ENCODE results near the gene SYCN. TPM values are rescaled to one million over a fixed set of nuclear protein-coding genes. Genes with fewer than 3 reads are reported as not detected.

The SYCN gene
- total and polyA plus RNA-seq, 2 of the 13 experiments (the other 11 are each of a cell fraction or from before 2014, with no cell fraction given), result not detected

DNA sequence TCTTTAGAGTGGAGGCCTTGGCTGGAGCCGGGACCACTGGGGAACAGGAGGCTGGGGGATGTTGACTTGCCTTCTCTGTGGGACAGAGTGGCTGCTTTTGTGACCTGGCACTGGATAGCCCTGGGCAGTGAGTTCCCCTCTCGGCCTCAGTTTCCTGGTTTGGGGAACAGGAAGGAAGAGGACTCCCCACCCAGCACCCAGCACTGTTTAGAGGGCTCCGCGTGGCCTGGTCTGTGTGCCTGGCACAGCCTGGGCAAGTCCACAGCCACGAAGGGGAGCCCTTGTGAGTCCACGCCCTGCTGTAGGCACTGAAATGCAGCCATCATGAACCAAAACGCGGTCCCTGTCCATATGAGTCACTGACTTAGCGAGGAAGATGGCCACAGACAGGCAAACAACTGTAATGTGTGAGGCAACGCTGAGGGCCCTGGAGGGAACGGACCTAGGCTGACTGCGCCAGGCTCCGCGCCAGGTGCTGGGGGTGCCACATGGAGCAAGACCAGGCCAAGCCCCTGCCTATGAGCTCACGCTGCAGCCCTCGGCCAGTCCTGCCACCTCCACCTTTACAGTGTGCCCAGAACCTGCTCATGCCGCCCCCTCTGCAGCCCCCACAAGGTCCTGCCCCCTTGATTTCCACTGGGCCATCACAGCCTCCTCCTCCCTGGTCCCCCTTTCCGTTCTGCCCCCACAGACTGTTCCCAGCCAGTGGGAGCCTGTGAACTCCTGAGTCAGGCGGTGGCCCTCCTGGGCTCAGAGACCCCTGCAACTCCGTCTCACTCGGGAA lies 43.0 kb downstream of the SYCN start:
- TF ChIP-seq TFDP2 (CRISPR knock-in tag; IDR thresholded peaks at IDR 0.05) (no peak), ZBTB33 (CRISPR knock-in tag; IDR thresholded peaks at IDR 0.05) (peak; percentile 40; the same call in 1 of the 2 replicates)
- Histone ChIP-seq H3K36me3 (replicated peaks in 1 of 2; ENCODE audit: control insufficient read depth in 1 of 2, insufficient read depth in 2 of 2, low read length in 2 of 2) (peaks cover 1 to 8% of the 10 kb centered on the region in 2 experiments; a peak in 2 of 5 replicates), H3K4me3 (replicated peaks in 1 of 3; ENCODE audit: insufficient read depth in 1 of 3, low read depth in 2 of 3, low read length in 3 of 3) (no peak overlapping the region), H3K27me3 (ENCODE audit: control insufficient read depth in 1 of 2, insufficient read depth in 2 of 2, low read length in 2 of 2) (no peaks in the 10 kb centered on the region), H3K79me2 (ENCODE audit: insufficient read depth, low read length) (peaks cover 40% of the 10 kb centered on the region), H2AFZ (ENCODE audit: low read length) (no peak overlapping the region), H3K27ac (ENCODE audit: extremely low read length, insufficient read depth, low read length) (no peak overlapping the region), H4K20me1 (ENCODE audit: insufficient read depth, low read length) (peaks cover 15% of the 10 kb centered on the region; the same call in 1 of the 2 replicates), H3K4me1 (ENCODE audit: insufficient read depth, low read length) (peaks cover 45% of the 10 kb centered on the region), H3K9ac (ENCODE audit: insufficient read depth, low read depth, low read length) (no peak overlapping the region), H3K9me3 (ENCODE audit: low read length) (no peaks in the 10 kb centered on the region), H3K4me2 (ENCODE audit: low read depth, low read length) (no peak overlapping the region)
- no peak for ATAC-seq
- 96% methylated on average over 8 of the region's 21 CpGs for WGBS (ENCODE audit: low lambda C conversion rate)
- BruUV-seq (replicated peaks), result no TSS peak
- CTCF ChIA-PET (ENCODE audit: low intra/inter-chr PET ratio, low total read pairs), result no interaction called here
- POLR2A ChIA-PET, result no interaction called here
- in situ Hi-C loops (cut with HindIII; ENCODE audit: extremely low pct_ligation_motif_present, low pct_unique_long_range_greater_than_20kb), result no loop called here
- DNase-seq (ENCODE audit: low spot score), result no peak
- no peak for FAIRE-seq
- intact Hi-C loops (cut with micrococcal nuclease; ENCODE audit: unreplicated experiment), result no loop called here

DNA sequence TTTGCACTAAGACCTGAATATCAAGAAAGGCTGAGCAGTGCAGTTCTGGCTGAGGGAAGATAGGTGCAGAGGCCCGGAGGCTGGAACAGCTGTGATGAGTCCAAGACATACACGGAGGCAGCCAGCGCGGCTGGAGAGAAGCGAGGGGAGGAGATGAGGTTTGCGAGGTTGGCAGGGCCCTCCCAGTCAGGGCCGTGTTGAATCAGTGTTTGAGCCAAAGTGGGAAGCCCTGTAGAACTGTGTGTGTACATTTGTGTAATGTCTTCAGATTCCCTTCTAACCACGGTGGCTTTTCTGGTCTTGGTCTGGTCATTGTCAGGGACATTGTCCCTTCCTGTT lies 43.6 kb downstream of the SYCN start:
- DNase-seq (ENCODE audit: low spot score), result no peak
- Histone ChIP-seq H3K4me2 (ENCODE audit: low read depth, low read length) (no peak overlapping the region), H3K79me2 (ENCODE audit: insufficient read depth, low read length) (peaks cover 41% of the 10 kb centered on the region), H3K27ac (ENCODE audit: extremely low read length, insufficient read depth, low read length) (no peak overlapping the region), H3K4me1 (ENCODE audit: insufficient read depth, low read length) (peaks cover 45% of the 10 kb centered on the region), H3K9ac (ENCODE audit: insufficient read depth, low read depth, low read length) (no peak overlapping the region), H4K20me1 (ENCODE audit: insufficient read depth, low read length) (peaks cover 15% of the 10 kb centered on the region; the same call in 1 of the 2 replicates), H3K9me3 (ENCODE audit: low read length) (no peaks in the 10 kb centered on the region), H3K36me3 (replicated peaks in 1 of 2; ENCODE audit: control insufficient read depth in 1 of 2, insufficient read depth in 2 of 2, low read length in 2 of 2) (peaks cover 1 to 8% of the 10 kb centered on the region in 2 experiments; a peak in 2 of 5 replicates), H3K27me3 (ENCODE audit: control insufficient read depth in 1 of 2, insufficient read depth in 2 of 2, low read length in 2 of 2) (no peaks in the 10 kb centered on the region), H3K4me3 (replicated peaks in 1 of 3; ENCODE audit: insufficient read depth in 1 of 3, low read depth in 2 of 3, low read length in 3 of 3) (no peak overlapping the region), H2AFZ (ENCODE audit: low read length) (no peak overlapping the region)
- intact Hi-C loops (cut with micrococcal nuclease; ENCODE audit: unreplicated experiment), result no loop called here
- WGBS (ENCODE audit: low lambda C conversion rate), result 87% methylated on average over 8 of the region's 8 CpGs
- CTCF ChIA-PET (ENCODE audit: low intra/inter-chr PET ratio, low total read pairs), result no interaction called here
- no peak for FAIRE-seq
- no peak for ATAC-seq
- in situ Hi-C loops (cut with HindIII; ENCODE audit: extremely low pct_ligation_motif_present, low pct_unique_long_range_greater_than_20kb), result no loop called here
- POLR2A ChIA-PET, result no interaction called here
- BruUV-seq (replicated peaks), result no TSS peak
- TF ChIP-seq TCF7L2 (IDR thresholded peaks at IDR 0.05; ENCODE audit: low read depth, low read length) (no peak), ZBTB37 (CRISPR knock-in tag; IDR thresholded peaks at IDR 0.05) (no peak), MBNL3 (CRISPR knock-in tag; conservative IDR thresholded peaks at IDR 0.05) (no peak), CREB1 (IDR thresholded peaks at IDR 0.05) (no peak), CREB1 (CRISPR knock-in tag; IDR thresholded peaks at IDR 0.05) (no peak), ZMAT5 (CRISPR knock-in tag; IDR thresholded peaks at IDR 0.05; ENCODE audit: borderline replicate concordance, low read depth) (no peak), MAF1 (CRISPR knock-in tag; IDR thresholded peaks at IDR 0.05; ENCODE audit: borderline replicate concordance) (no peak), ZNF615 (CRISPR knock-in tag; IDR thresholded peaks at IDR 0.05; ENCODE audit: borderline replicate concordance) (no peak), ZNF3 (CRISPR knock-in tag; IDR thresholded peaks at IDR 0.05) (no peak), RCOR2 (CRISPR knock-in tag; IDR thresholded peaks at IDR 0.05) (no peak)
